PFSK-1 (cell line): ENCODE data around the gene PMFBP1.

Experiments
- FOXP2 ChIP-seq: optimal IDR thresholded peaks from 2 replicates; pipeline ENCODE3; 2011; ENCODE audit warnings: borderline replicate concordance, control low read depth, inconsistent platforms; ENCODE audit not compliant: insufficient read depth; ENCODE audit errors: extremely low read length, extremely low read depth
- POLR2AphosphoS5 ChIP-seq: IDR thresholded peaks from 2 replicates; pipeline ENCODE4 v1.6.1; 2012; ENCODE audit warnings: low read depth, mild to moderate bottlenecking, control low read depth, low read length, moderate library complexity
- REST ChIP-seq, 2 experiments: IDR thresholded peaks; 2 replicates each; pipeline versions ENCODE4 v1.6.1 to v1.8.0; 2011 to 2012; ENCODE audit warnings: low read depth in 2 of 2, low read length in 2 of 2, control low read depth in 1 of 2, inconsistent platforms in 1 of 2, mild to moderate bottlenecking in 1 of 2, moderate library complexity in 1 of 2; ENCODE audit not compliant: insufficient read depth in 1 of 2
- SIN3A ChIP-seq: IDR thresholded peaks from 2 replicates; pipeline ENCODE4 v1.6.1; 2012; ENCODE audit warnings: mild to moderate bottlenecking, low read length, moderate library complexity, borderline replicate concordance; ENCODE audit not compliant: insufficient read depth
- TAF1 ChIP-seq: IDR thresholded peaks from 2 replicates; pipeline ENCODE4 v1.6.1; 2012; ENCODE audit warnings: low read length, control low read depth, borderline replicate concordance; ENCODE audit not compliant: insufficient read depth

PMFBP1 gene

GRCh38 chr16:72092832-72093447, 79.0 kb downstream of the PMFBP1 start:
- TF ChIP-seq TAF1 (no peak), REST (IDR thresholded peaks at IDR 0.05; ENCODE audit: insufficient read depth in 1 of 2, low read depth in 2 of 2, low read length in 2 of 2) (no peak), FOXP2 (no peak), POLR2AphosphoS5 (no peak), SIN3A (no peak)

- TF ChIP-seq SIN3A (no peak), FOXP2 (no peak), POLR2AphosphoS5 (no peak), TAF1 (no peak), REST (IDR thresholded peaks at IDR 0.05; ENCODE audit: insufficient read depth in 1 of 2, low read depth in 2 of 2, low read length in 2 of 2) (no peak)
Observed at GRCh38 chr16:72091217-72091616, 80.7 kb downstream of the PMFBP1 start.

- TF ChIP-seq POLR2AphosphoS5 = no peak
- TF ChIP-seq TAF1 = no peak
- TF ChIP-seq REST (IDR thresholded peaks at IDR 0.05; ENCODE audit: insufficient read depth in 1 of 2, low read depth in 2 of 2, low read length in 2 of 2) = no peak
- TF ChIP-seq SIN3A = no peak
- TF ChIP-seq FOXP2 = no peak
Observed at GRCh38 chr16:72085002-72085401, 87.0 kb downstream of the PMFBP1 start.

DNA sequence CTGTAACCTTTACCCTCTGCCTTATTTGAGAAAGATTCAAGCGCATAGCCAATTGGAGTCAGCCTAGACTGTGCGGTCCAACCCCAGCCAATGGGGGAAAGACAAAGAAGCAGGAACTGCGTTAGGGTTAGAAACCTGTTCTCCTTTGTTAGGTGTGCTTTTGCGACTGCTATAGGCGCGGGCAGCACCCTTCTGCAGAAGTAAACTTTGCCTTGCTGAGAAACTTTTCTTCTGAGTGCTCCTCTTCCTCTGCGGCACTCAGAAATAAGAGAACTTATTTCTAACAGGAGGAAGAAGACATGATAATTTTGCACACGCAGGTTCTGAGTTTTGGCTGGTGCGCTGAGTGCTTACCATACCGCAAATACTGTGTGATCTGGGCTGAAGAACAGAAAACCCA, 87.5 kb downstream of the PMFBP1 start:
- no peak for TF ChIP-seq FOXP2
- TF ChIP-seq TAF1 = no peak
- TF ChIP-seq SIN3A = no peak
- no peak for TF ChIP-seq REST (IDR thresholded peaks at IDR 0.05; ENCODE audit: insufficient read depth in 1 of 2, low read depth in 2 of 2, low read length in 2 of 2)
- TF ChIP-seq POLR2AphosphoS5 = no peak
